K562 (cell line): Measurements from ENCODE around the gene AJAP1. TPM values are rescaled to one million over a fixed set of nuclear protein-coding genes. Genes with fewer than 3 reads are reported as not detected.

Experiments used
- ATAC-seq: fragments of 200-7000 bp; cut with Tn5 transposase; 3 replicates; pipeline ENCODE4 v1.9.1; 2020; ENCODE audit warnings: moderate library complexity
- BruUV-seq: library from RNA; stranded (reverse); fragments of 400-500 nt; replicated peaks from 2 replicates; lab custom pipeline; 2021; lab: Mats Ljungman, UMichigan
- CTCF ChIA-PET: fragments of 300-600 bp; formaldehyde crosslinking; extraction: SDS; loops from one replicate; lab custom pipeline; 2021; ENCODE audit warnings: low intra/inter-chr PET ratio; lab: Yijun Ruan, JAX
- POLR2A ChIA-PET: fragments of 300-600, 350-650 bp; sonication (Branson Sonifier 250); formaldehyde crosslinking; extraction: SDS; loops from one replicate; lab custom pipeline; 2021; ENCODE audit warnings: antibody characterized with exemption, inconsistent platforms; lab: Yijun Ruan, JAX
- DNase-seq, 4 experiments: peaks; one replicate each; pipeline versions ENCODE4 v3.0.0 to v3.0.0-alpha.2; 2011 to 2018; ENCODE audit warnings: low spot score in 3 of 4, mixed read lengths in 3 of 4; ENCODE audit errors: extremely low read depth in 1 of 4
- FAIRE-seq: peaks from 2 replicates; lab custom pipeline; 2011; peaks lifted over from hg19 to GRCh38; lab: Jason Lieb, UNC
- H2AFZ ChIP-seq: 2 replicates; pipeline ENCODE4 v1.6.0; 2011; ENCODE audit warnings: low read depth, low read length, control low read depth, inconsistent platforms
- H3K27ac ChIP-seq: fragments of 200-600 bp; 3 replicates; pipeline ENCODE4 v1.8.0; 2011; ENCODE audit warnings: low read depth, mild to moderate bottlenecking, control low read depth, inconsistent platforms, low read length, moderate library complexity, mixed read lengths; ENCODE audit errors: extremely low read depth
- H3K27me3 ChIP-seq, 2 experiments: fragments of 300-600 bp in 1 of 2; 2 replicates in 1 of 2; 3 replicates in 1 of 2; pipeline versions ENCODE4 v1.6.0 to v1.8.0; 2011; ENCODE audit warnings: inconsistent platforms in 2 of 2, low read length in 2 of 2, mild to moderate bottlenecking in 1 of 2, mixed read lengths in 1 of 2, moderate library complexity in 1 of 2; ENCODE audit not compliant: control insufficient read depth in 2 of 2, insufficient read depth in 2 of 2
- H3K36me3 ChIP-seq: fragments of 300-600 bp; 3 replicates; pipeline ENCODE4 v1.8.0; 2011; ENCODE audit warnings: mild to moderate bottlenecking, low read length, inconsistent platforms; ENCODE audit not compliant: control insufficient read depth, insufficient read depth
- H3K4me1 ChIP-seq, 2 experiments: fragments of 200-600 bp in 1 of 2; replicated peaks in 1 of 2; 2 replicates in 1 of 2; 3 replicates in 1 of 2; pipeline versions ENCODE4 v1.5.1 to v1.8.0; 2011; ENCODE audit warnings: inconsistent platforms in 2 of 2, low read length in 2 of 2, mild to moderate bottlenecking in 1 of 2, mixed read lengths in 1 of 2, moderate library complexity in 1 of 2; ENCODE audit not compliant: control insufficient read depth in 2 of 2, insufficient read depth in 2 of 2
- H3K4me2 ChIP-seq: 2 replicates; pipeline ENCODE4 v1.6.1; 2011; ENCODE audit warnings: low read length, control low read depth, inconsistent platforms, mixed read lengths; ENCODE audit not compliant: insufficient read depth
- H3K4me3 ChIP-seq: fragments of 200-600 bp; sonication (generic), shearing (Covaris generic); 2 replicates; pipeline ENCODE4 v1.5.1; 2016; ENCODE audit warnings: control low read depth, inconsistent platforms
- H3K79me2 ChIP-seq: fragments of 200-600 bp; 3 replicates; pipeline ENCODE4 v1.8.0; 2011; ENCODE audit warnings: low read length, inconsistent platforms; ENCODE audit not compliant: control insufficient read depth, insufficient read depth
- H3K9ac ChIP-seq, 2 experiments: 2 replicates each; pipeline versions ENCODE4 v1.6.0 to v1.6.1; 2011; ENCODE audit warnings: low read depth in 2 of 2, low read length in 2 of 2, control low read depth in 1 of 2, inconsistent platforms in 1 of 2, mild to moderate bottlenecking in 1 of 2, mixed read lengths in 1 of 2; ENCODE audit not compliant: insufficient read depth in 1 of 2
- H3K9me1 ChIP-seq: one replicate; pipeline ENCODE4 v1.6.0; 2011; ENCODE audit warnings: inconsistent platforms, mild to moderate bottlenecking, low read length, moderate library complexity; ENCODE audit not compliant: control insufficient read depth, insufficient read depth
- H3K9me3 ChIP-seq: replicated peaks from 2 replicates; pipeline ENCODE4 v1.5.1; 2011; ENCODE audit warnings: low read depth, low read length, inconsistent platforms; ENCODE audit not compliant: control insufficient read depth, insufficient read depth
- H4K20me1 ChIP-seq: replicated peaks from 2 replicates; pipeline ENCODE4 v1.6.1; 2011; ENCODE audit warnings: low read length, inconsistent platforms, mixed read lengths; ENCODE audit not compliant: control insufficient read depth, insufficient read depth
- ADNP ChIP-seq: fragments of 200-800 bp; sonication (Bioruptor generic); IDR thresholded peaks from 2 replicates; pipeline ENCODE4 v1.6.1; 2016; ENCODE audit warnings: missing genetic modification characterization, missing compliant biosample characterization
- ASH1L ChIP-seq: fragments of 450-650 bp; IDR thresholded peaks from 2 replicates; pipeline ENCODE4 v1.6.1; 2018; ENCODE audit warnings: borderline replicate concordance, mild to moderate bottlenecking, low read depth; ENCODE audit not compliant: partially characterized antibody
- CBFA2T2 ChIP-seq: fragments of 450-650 bp; conservative IDR thresholded peaks from 2 replicates; pipeline ENCODE4 v1.6.1; 2017; ENCODE audit warnings: mild to moderate bottlenecking
- CBX3 ChIP-seq, 2 experiments: IDR thresholded peaks; 1 replicate in 1 of 2; 2 replicates in 1 of 2; pipeline ENCODE4 v1.6.1; 2012; ENCODE audit warnings: inconsistent platforms in 2 of 2, low read length in 2 of 2, borderline replicate concordance in 1 of 2, control low read depth in 1 of 2
- GMEB1 ChIP-seq: fragments of 250-450 bp; sonication (Bioruptor Pico); IDR thresholded peaks from 2 replicates; pipeline ENCODE4 v1.4.0; 2020; ENCODE audit warnings: mild to moderate bottlenecking
- KDM1A ChIP-seq, 2 experiments: fragments of 450-650 bp; IDR thresholded peaks; 2 replicates each; pipeline ENCODE4 v1.6.1; 2016; ENCODE audit warnings: mild to moderate bottlenecking in 2 of 2
- NFXL1 ChIP-seq: fragments of 450-650 bp; formaldehyde crosslinking; IDR thresholded peaks from 2 replicates; pipeline ENCODE4 v1.4.0; 2021; ENCODE audit warnings: mild to moderate bottlenecking
- TBL1XR1 ChIP-seq, 2 experiments: IDR thresholded peaks; 2 replicates each; pipeline ENCODE4 v1.6.1; 2012; ENCODE audit warnings: improper control_type of control experiment in 2 of 2, low read length in 2 of 2, mild to moderate bottlenecking in 1 of 2
- ZNF12 ChIP-seq: sonication (generic); formaldehyde crosslinking; IDR thresholded peaks from 2 replicates; pipeline ENCODE4 v1.4.0; 2020; ENCODE audit warnings: mild to moderate bottlenecking, missing genetic modification reagents
- WGBS: fragments of 100-300 bp; shearing (Covaris generic); methylation state at CpG from one replicate; pipeline ENCODE4 v1.1.6; 2016; ENCODE audit warnings: low coverage, mixed read lengths; ENCODE audit not compliant: insufficient coverage; ENCODE audit errors: missing lambda C conversion rate; 5-methylcytosine and 5-hydroxymethylcytosine counted together
- in situ Hi-C: fragments of 300-500 bp; cut with MboI; formaldehyde crosslinking; loops from 4 replicates; pipeline ENCODE4 v1.15.0; 2018; ENCODE audit warnings: inconsistent platforms, mixed read lengths
- intact Hi-C: fragments of 100-400 bp; cut with micrococcal nuclease; formaldehyde crosslinking; loops from 2 replicates; pipeline ENCODE4 v1.14.2; 2022
- polyA plus RNA-seq, 8 experiments: library from polyadenylated mRNA; depleted of rRNA in 4 of 8; stranded (reverse) in 5 of 8; unstranded in 3 of 8; fragments of >200 nt; fragmentation: Nextera tagmentation in 2 of 8; fragmentation: Illumina TruSeq in 1 of 8; extraction: Ambion mirVana in 2 of 8; extraction: Trizol in 1 of 8; gene quantifications; 2 replicates each; pipeline versions ENCODE4 v1.2.1 to v1.2.3, GENCODE V29; 2011 to 2014; ENCODE audit warnings: inconsistent platforms in 1 of 8, missing spikeins in 1 of 8
- total RNA-seq, 7 experiments: library from RNA; depleted of rRNA in 6 of 7; stranded (reverse); fragments of >200 nt in 6 of 7; fragmentation: Illumina TruSeq in 2 of 7; extraction: Trizol in 2 of 7; gene quantifications; 2 replicates each; pipeline versions ENCODE4 v1.2.1 to v1.2.3, GENCODE V29; 2011 to 2021; ENCODE audit warnings: low replicate concordance in 1 of 7
- TF ChIP-seq, protein P1 (sequence below): fragments of 250-450 bp; sonication (Bioruptor Pico); IDR thresholded peaks from 2 replicates; pipeline ENCODE4 v1.8.0; 2021; ENCODE audit warnings: borderline replicate concordance, mild to moderate bottlenecking, moderate library complexity; ENCODE audit not compliant: poor library complexity, severe bottlenecking
- TF ChIP-seq, protein P2 (sequence below): fragments of 450-650 bp; IDR thresholded peaks from 2 replicates; pipeline ENCODE4 v1.6.1; 2017; ENCODE audit warnings: mild to moderate bottlenecking, moderate library complexity
- TF ChIP-seq, protein P3 (sequence below): sonication (generic); formaldehyde crosslinking; IDR thresholded peaks from 2 replicates; pipeline ENCODE4 v1.8.1; 2022; ENCODE audit warnings: missing genetic modification reagents

AJAP1 gene
- total and polyA plus RNA-seq, 9 of the 15 experiments (the other 6 are each of a cell fraction or from before 2014, with no cell fraction given), result not detected

DNA sequence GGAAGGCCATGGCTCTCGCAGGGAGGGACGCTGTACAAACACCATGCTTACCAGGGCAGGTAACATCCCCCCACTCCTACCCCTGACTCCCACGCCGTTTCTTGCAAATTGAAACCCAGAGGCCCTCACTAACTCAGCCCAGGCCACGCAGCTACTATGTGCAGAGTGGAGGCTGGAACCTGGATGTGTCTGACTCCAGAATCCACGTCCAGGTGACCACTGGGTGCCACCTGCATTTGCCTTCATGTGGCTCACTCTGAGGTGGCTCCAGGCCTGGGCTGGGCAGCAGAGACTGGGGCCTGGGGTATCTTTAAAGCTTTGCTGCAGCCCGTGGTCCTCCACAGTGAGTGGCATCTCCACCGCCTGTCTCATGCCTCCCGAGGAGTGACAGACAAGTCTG, 29.6 kb upstream of the AJAP1 start (continued):
- TF ChIP-seq GMEB1 (CRISPR knock-in tag), result no peak

DNA sequence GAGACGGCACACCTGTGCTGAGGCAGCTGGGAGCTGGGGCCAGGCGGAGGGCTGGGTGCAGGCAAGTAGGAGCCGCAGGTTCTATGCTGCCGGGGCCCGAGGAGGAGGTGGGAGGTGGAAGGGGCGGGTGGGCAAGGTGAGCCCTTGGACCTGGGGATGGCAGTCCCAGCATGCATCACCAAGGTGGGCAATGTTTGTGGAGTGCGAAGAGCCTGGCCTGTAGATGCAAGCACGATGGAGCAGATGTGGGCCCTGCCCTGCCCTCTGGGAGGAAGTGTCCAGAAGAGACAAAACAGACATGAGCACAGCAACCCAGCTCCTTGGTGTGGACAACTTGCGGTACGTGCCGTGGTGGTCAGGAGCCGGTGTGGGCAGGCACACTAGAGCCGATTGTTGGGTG, 28.3 kb upstream of the AJAP1 start:
- BruUV-seq, result no TSS peak
- ChIA-PET CTCF (no interaction called here), POLR2A (no interaction called here)
- no peak overlapping the region for H3K4me2 ChIP-seq
- 2% methylated on average over 12 of the region's 13 CpGs for WGBS
- no peak for ATAC-seq
- H3K27ac ChIP-seq, result no peak overlapping the region
- H3K79me2 ChIP-seq, result no peaks in the 10 kb centered on the region
- TF ChIP-seq CBFA2T2 (no peak), ZNF12 (CRISPR knock-in tag) (no peak), CBX3 (IDR thresholded peaks at IDR 0.05; ENCODE audit: borderline replicate concordance in 1 of 2, low read length in 2 of 2) (no peak), ASH1L (no peak), ADNP (no peak), TBL1XR1 (IDR thresholded peaks at IDR 0.05; ENCODE audit: low read length in 2 of 2) (no peak), NFXL1 (CRISPR knock-in tag) (no peak), KDM1A (IDR thresholded peaks at IDR 0.05) (no peak)
- TF ChIP-seq, protein P1, sequence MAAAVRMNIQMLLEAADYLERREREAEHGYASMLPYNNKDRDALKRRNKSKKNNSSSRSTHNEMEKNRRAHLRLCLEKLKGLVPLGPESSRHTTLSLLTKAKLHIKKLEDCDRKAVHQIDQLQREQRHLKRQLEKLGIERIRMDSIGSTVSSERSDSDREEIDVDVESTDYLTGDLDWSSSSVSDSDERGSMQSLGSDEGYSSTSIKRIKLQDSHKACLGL (CRISPR knock-in tag), result no peak
- TF ChIP-seq, protein P2, sequence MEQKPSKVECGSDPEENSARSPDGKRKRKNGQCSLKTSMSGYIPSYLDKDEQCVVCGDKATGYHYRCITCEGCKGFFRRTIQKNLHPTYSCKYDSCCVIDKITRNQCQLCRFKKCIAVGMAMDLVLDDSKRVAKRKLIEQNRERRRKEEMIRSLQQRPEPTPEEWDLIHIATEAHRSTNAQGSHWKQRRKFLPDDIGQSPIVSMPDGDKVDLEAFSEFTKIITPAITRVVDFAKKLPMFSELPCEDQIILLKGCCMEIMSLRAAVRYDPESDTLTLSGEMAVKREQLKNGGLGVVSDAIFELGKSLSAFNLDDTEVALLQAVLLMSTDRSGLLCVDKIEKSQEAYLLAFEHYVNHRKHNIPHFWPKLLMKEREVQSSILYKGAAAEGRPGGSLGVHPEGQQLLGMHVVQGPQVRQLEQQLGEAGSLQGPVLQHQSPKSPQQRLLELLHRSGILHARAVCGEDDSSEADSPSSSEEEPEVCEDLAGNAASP, result no peak
- TF ChIP-seq, protein P3, sequence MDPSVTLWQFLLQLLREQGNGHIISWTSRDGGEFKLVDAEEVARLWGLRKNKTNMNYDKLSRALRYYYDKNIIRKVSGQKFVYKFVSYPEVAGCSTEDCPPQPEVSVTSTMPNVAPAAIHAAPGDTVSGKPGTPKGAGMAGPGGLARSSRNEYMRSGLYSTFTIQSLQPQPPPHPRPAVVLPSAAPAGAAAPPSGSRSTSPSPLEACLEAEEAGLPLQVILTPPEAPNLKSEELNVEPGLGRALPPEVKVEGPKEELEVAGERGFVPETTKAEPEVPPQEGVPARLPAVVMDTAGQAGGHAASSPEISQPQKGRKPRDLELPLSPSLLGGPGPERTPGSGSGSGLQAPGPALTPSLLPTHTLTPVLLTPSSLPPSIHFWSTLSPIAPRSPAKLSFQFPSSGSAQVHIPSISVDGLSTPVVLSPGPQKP (CRISPR knock-in tag), result no peak
- TF ChIP-seq, all 486 proteins: peak for 0
- FAIRE-seq (no peak), DNase-seq (no peak)
- H4K20me1 ChIP-seq, result no peaks in the 10 kb centered on the region
- no peak overlapping the region for H3K4me3 ChIP-seq
- H2AFZ ChIP-seq, result no peak overlapping the region
- no peaks in the 10 kb centered on the region for H3K9me1 ChIP-seq
- H3K4me1 ChIP-seq, result no peaks in the 10 kb centered on the region
- intact Hi-C loops, result no loop called here
- H3K9ac ChIP-seq, result no peak overlapping the region
- no peaks in the 10 kb centered on the region for H3K36me3 ChIP-seq
- H3K27me3 ChIP-seq, result peaks cover 6 to 18% of the 10 kb centered on the region in 2 experiments
- no peaks in the 10 kb centered on the region for H3K9me3 ChIP-seq
- in situ Hi-C loops, result no loop called here
